ENCODE results near the gene CPED1. TPM values are rescaled to one million over a fixed set of nuclear protein-coding genes. Genes with fewer than 3 reads are reported as not detected.
A peak's percentile ranks its signal among the peaks of the same experiment; 100 is the strongest.

Gene CPED1
- total RNA-seq, 1 donor, result 95.9 TPM

GRCh38 chr7:120990468-120991118 is 2.1 kb downstream of the CPED1 start:
- H3K4me3 ChIP-seq (ENCODE audit: low read depth, low read length), result peak overlapping the region; percentile 65
- no peak for TF ChIP-seq CTCF (IDR thresholded peaks at IDR 0.05; ENCODE audit: insufficient read depth, low read depth, low read length)
- no peak for DNase-seq (ENCODE audit: low read depth)

GRCh38 chr7:120991161-120991560 is 2.6 kb downstream of the CPED1 start:
- no peak for DNase-seq (ENCODE audit: low read depth)
- peak overlapping the region; percentile 65 for H3K4me3 ChIP-seq (ENCODE audit: low read depth, low read length)
- TF ChIP-seq CTCF (IDR thresholded peaks at IDR 0.05; ENCODE audit: insufficient read depth, low read depth, low read length), result no peak

GRCh38 chr7:120991581-120991980 is 3.1 kb downstream of the CPED1 start:
- DNase-seq (ENCODE audit: low read depth), result peak; percentile 58
- no peak for TF ChIP-seq CTCF (IDR thresholded peaks at IDR 0.05; ENCODE audit: insufficient read depth, low read depth, low read length)
- H3K4me3 ChIP-seq (ENCODE audit: low read depth, low read length), result peak overlapping the region; percentile 65

- peak overlapping the region; percentile 65 for H3K4me3 ChIP-seq (ENCODE audit: low read depth, low read length)
- DNase-seq (ENCODE audit: low read depth), result no peak
- no peak for TF ChIP-seq CTCF (IDR thresholded peaks at IDR 0.05; ENCODE audit: insufficient read depth, low read depth, low read length)
These were observed 3.9 kb downstream of the CPED1 start for GRCh38 chr7:120992272-120992964.

- TF ChIP-seq CTCF (IDR thresholded peaks at IDR 0.05; ENCODE audit: insufficient read depth, low read depth, low read length), result no peak
- H3K4me3 ChIP-seq (ENCODE audit: low read depth, low read length), result peak overlapping the region; percentile 65
- no peak for DNase-seq (ENCODE audit: low read depth)
These were observed 4.5 kb downstream of the CPED1 start for GRCh38 chr7:120992965-120993494.

- no peak overlapping the region for H3K4me3 ChIP-seq (ENCODE audit: low read depth, low read length)
- DNase-seq (ENCODE audit: low read depth), result no peak
- no peak for TF ChIP-seq CTCF (IDR thresholded peaks at IDR 0.05; ENCODE audit: insufficient read depth, low read depth, low read length)
These were observed 5.2 kb downstream of the CPED1 start for GRCh38 chr7:120993553-120994191.

All from fibroblast of villous mesenchyme (primary cell).